ENCODE measurements around the gene ARHGEF7.
"Not testable (repeated sequence)": the region's sequence is repeated elsewhere in the genome, so short reads cannot be mapped to it uniquely, and the experiment has no call there.

Gene ARHGEF7

DNA sequence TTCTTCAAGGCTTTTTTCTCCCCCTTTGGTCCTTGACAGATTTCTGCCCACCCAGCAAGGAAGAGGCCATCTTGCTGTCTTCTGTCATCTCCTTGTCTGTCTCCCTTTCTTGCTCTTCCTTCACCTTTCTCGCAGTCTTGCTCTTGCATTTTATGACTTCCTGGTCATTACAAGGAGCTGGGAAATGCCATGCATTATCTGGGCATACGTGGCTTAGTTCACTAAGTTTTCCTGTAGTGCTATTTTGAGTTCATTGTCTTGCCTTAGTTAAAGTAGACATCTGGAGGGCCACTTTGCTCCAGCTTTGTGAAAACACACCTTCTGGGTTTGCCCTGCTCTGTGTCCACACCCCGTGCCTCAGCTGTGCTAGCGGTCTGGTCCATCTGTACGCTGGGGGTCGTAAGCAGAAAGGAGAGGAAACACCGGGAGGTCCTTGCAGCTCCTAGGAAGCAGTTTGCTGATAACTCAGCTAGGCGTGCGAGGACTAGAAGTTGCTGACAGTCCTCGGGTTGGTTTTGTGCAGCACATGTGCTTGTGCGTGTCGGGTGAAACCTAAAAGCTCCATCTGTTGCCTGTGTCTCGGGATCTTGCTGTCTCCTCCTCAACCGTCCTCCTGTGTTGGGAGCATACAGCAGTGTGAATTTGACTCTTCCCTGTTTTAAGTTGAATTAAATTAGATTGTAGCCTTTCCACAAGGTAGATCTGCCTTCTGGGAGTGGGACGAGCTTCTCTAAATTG lies 59.4 kb downstream of the ARHGEF7 start:
- no peak for DNase-seq

- no peak for DNase-seq
Measured at GRCh38 chr13:111175372-111175771, 60.3 kb downstream of the ARHGEF7 start.

DNA sequence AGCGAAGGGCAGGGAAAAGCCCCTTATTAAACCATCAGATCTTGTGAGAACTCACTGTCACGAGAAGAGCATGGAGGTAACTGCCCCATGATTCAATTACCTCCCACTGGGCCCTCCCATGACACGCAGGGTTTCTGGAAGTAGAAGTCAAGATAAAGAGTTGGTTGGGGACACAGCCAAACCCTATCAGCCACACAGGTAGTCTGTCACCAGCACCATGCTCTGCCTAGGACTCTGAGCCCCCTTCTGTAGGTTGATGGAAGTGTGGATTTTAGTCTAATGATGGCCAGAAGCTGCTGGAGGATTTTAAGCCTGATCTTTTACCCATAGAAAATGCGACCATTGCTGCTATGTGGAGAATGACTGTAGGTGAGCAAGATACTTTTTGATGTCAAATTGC lies 60.8 kb downstream of the ARHGEF7 start:
- DNase-seq: no peak

GRCh38 chr13:111176421-111176820 lies 61.3 kb downstream of the ARHGEF7 start:
- no peak for DNase-seq

DNA sequence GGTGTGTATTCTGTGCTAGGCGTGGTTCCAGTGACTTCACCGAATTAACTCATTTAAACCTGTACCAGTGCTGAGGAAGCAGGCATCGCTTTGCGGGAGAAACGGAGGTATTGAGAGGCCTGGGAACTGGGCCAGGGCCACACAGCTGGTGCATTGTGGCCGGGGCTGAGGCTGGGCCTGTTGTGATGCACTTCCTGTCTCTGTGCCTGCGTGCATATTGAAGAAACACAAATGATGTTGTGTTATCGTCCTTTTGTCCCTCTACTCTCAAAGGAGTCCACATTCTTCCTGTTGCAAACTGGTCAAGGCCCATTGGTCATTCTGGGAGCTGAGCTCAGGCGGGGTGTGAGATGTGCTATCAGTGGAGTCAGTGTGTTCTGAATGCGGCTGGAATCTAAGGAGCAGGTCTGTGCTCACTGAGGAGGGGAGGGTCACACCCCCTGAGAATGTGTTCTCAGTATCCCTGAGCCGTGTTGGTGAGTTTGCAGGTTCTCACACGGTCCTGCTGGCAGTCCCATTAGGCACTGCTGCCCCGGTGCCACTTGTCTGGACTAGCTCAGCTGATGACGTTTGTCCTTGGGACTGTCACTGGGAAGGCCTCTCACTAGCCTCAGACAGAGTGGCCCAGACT lies 62.1 kb downstream of the ARHGEF7 start:
- DNase-seq: peak; percentile 85

GRCh38 chr13:111177921-111178320 lies 62.8 kb downstream of the ARHGEF7 start:
- no peak for DNase-seq

DNA sequence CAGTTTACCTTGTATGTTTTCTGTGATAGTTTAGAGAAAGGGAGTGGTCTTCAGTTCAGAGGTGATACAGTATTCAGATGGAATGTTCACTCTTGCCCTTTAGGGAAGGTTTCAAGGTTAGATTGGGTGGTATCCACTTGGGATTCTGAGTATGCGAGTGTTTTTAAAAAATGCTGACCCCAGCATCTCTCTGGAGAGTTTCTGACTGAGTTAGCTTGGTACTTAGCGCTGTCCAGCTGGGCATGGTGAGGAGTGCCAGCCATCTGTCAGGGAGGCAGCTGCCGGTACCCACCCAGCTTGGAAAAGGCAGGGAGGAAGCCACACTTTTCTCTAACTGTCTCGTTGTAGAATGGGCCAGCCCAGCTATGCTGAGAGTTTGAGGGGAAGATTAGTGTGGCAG lies 63.3 kb downstream of the ARHGEF7 start:
- no peak for DNase-seq

GRCh38 chr13:111179908-111180760 lies 65.0 kb downstream of the ARHGEF7 start:
- peak; percentile 26 for DNase-seq

DNA sequence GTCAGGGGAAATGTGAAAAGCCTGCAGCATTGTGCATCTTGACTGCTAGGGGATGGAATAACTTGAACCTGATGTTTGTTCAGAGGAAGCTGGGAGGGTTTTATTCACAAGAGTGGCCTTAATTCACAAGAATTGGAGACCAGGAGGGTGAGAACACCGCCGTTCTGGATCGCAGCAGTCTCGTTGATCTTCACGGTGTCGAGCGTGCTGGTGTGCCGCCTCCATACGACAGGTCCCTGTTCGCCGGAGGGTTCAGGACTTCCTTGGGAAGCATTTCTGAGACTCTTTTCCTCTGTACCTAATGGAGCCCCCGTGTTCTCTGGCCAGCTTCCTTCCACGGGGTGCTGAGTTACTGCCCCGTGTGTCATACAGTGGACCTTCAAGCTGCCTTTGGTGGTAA lies 66.9 kb downstream of the ARHGEF7 start:
- DNase-seq: no peak

- peak; percentile 56 for DNase-seq
Measured at GRCh38 chr13:111183087-111183645, 68.1 kb downstream of the ARHGEF7 start.

DNA sequence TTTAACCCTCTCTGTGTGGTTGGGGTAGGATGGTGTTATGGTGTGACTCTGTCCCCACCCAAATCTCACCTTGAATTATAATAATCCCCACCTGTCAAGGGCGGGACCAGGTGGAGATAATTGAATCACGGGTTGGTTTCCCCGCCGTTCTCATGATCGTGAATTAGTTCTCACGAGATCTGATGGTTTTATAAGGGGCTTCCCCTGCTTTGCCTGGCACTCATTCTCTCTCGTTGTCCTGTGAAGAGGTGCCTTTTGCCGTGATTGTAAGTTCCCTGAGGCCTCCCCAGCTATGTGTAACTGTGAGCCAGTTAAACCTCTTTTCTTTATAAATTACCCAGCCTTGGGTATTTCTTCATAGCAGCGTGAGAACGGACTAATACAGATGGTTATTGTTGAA lies 68.8 kb downstream of the ARHGEF7 start:
- no peak for DNase-seq

DNA sequence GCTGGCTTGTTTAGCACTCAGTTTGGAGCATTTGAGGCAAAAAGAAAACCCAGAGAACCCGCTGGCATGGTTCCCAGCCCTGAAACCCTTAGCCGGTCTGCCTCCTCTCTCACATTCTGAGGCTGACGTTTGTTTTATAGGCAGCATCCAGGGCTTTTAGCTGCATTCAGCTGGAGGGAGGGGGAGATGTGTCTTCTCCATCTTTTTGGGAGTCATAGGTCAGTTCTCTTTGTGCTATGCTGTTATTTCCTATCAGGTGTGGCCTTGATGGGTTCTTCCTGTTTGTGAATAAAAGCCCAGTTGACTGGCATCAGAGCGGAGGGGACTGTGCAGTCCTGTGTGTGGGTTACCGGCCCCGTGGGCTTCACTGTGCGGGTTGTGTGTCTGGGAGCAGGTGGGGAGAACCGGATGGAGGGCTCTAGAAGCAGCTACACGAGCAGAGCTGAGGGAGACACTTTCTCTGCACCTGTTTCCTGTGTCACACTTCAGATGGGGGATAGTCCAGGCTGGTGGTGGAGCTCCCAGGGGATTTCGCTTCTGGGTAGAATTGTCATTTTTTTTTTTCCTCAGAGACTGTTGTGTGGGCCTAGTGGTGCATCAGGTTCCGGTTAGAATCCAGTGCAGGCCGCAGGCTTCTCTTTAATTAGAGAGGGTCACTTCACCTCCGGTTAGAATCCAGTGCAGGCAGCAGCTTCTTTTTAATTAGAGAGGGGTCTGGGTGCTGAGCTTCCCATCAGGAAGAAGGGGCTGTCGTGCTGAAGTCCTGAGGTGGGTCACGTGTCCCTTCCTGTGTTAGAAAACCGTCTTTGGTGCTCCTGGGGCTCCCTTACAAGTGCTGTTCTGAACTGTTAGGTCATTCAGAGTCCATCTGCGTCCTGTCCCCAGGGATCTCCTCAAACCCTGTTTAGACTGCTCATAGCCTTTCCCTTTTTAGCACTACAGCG lies 69.6 kb downstream of the ARHGEF7 start:
- DNase-seq: peak; percentile 46

DNA sequence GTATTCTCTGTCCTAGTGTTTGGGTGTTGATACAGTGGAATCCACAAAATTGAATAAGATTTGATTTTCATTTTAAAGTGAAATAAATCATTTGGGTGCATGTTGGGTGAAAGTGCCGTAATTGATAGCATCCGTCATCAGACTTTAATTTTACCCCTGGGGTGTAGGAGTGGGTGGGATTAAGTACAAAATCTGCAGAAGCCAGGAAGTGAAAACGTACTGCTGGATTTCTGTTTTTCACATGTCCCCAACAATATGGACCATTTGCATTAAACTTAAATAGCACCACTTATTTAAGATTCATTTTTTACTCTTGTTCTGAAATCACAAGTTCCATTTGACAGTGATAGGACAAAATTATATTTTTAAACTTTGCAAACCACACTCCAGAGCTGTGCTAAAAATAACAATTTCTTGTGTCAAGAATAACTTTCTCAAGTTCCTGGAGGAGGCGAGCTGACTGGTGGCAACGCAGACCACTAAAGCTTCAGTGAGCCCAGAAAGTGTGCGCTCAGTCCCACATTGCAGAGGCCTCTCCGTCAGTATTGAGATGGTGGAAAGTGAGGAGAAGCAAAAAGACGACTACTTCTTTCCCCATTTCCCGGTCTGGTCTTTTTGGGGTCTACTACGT lies 71.3 kb downstream of the ARHGEF7 start:
- DNase-seq: no peak

DNA sequence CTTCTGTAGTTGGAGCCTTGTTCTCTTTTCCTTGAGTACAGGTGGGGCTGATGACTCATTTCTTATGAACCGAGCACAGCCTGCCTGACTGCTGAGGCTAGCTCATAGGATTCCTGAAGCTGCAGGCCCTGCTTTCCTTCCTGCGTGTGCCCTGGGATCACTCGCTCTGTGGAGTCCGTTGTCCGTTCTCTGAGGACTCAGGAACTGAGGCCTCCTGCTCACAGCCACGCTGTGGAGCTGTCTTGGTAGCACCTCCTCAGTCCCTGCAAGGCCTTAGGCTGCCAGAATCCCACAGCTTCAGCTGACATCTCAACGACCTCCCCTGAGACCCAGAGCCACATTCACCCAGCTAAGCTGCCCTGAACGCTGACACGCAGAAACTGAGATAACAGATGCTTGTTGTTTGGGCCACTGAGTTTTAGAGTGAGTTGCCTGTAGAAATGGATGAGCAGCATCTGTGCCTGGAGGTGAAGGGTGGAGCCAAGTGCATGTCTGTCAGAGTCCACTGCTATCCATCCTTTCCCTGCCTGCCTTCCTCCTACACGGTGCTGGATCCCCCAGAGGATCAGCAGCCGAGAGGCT lies 72.9 kb downstream of the ARHGEF7 start:
- no peak for DNase-seq

GRCh38 chr13:111189064-111189505 lies 74.0 kb downstream of the ARHGEF7 start:
- peak; percentile 87 for DNase-seq

DNA sequence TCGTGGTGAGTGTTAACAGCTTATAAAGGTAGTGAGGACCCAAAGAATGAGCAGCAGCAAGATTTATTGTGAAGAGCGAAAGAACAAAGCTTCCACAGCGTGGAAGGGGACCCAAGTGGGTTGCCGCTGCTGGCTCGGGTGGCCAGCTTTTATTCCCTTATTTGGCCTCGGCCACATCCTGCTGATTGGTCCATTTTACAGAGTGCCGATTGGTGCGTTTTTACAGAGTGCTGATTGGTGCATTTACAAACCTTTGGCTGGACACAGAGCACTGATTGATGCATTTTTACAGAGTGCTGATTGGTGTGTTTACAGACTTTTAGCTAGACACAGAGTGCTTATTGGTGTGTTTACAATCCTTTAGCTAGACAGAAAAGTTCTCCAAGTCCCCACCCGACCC lies 74.4 kb downstream of the ARHGEF7 start:
- not testable (repeated sequence) for DNase-seq

DNA sequence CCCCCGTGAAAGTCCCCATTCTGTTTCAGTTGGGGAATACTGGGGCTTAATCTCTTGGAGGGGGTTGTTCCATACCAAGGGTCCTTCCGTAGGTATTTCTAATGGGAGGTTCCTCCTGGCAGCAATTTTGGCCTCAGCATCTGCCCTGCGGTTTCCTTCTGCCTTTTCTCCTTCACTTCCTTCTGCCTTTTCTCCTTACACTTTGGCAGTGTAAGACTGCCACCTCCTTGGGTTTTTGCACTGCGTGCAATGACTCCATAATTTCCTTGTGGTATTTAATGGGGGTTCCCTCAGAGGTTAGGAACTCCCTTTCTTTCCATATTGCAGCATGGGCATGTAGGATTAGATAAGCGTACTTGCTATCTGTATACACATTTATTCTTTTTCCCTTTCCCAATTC lies 78.1 kb downstream of the ARHGEF7 start:
- not testable (repeated sequence) for DNase-seq

- not testable (repeated sequence) for DNase-seq
Measured at GRCh38 chr13:111194651-111195050, 79.5 kb downstream of the ARHGEF7 start.

GRCh38 chr13:111198732-111199378 lies 83.7 kb downstream of the ARHGEF7 start:
- not testable (repeated sequence) for DNase-seq

- DNase-seq: no peak
Measured at GRCh38 chr13:111201304-111201940, 86.3 kb downstream of the ARHGEF7 start.

Data from central memory CD4-positive, alpha-beta T cell (primary cell).